Pancreas (tissue), 10 donors: Measurements from ENCODE around the gene OBSCN. TPM values are rescaled to one million over a fixed set of nuclear protein-coding genes. Genes with fewer than 3 reads are reported as not detected.

Source experiments
- ATAC-seq, 4 donors: fragments of 200-7000 bp; cut with Tn5 transposase; one replicate each; pipeline versions ENCODE4 v1.8.0 to v1.9.1; 2020; ENCODE audit warnings: mild to moderate bottlenecking in 4 of 4, moderate library complexity in 4 of 4
- DNase-seq, 6 donors: peaks; one replicate each; pipeline ENCODE4 v3.0.0-alpha.2; 2020
- FAIRE-seq: peaks from 2 replicates; lab custom pipeline; 2012; peaks lifted over from hg19 to GRCh38; lab: Jason Lieb, UNC
- H3K27ac ChIP-seq, 4 donors: fragments of 200-600 bp; sonication (generic); 1 replicate in 3 of 4; 2 replicates in 1 of 4; pipeline versions ENCODE4 v1.5.0 to v1.8.0; 2020
- H3K27me3 ChIP-seq, 4 donors: fragments of 200-600 bp; one replicate each; pipeline ENCODE4 v1.8.0; 2021
- H3K36me3 ChIP-seq, 3 donors: fragments of 200-600 bp; sonication (generic) in 1 of 3; one replicate each; pipeline versions ENCODE4 v1.5.0 to v1.8.0; 2020 to 2021
- H3K4me1 ChIP-seq, 3 donors: fragments of 200-600 bp; one replicate each; pipeline ENCODE4 v1.8.0; 2021
- H3K4me3 ChIP-seq, 4 donors: fragments of 200-600 bp; sonication (generic) in 2 of 4; one replicate each; pipeline versions ENCODE4 v1.5.0 to v1.8.0; 2020 to 2021
- H3K9me3 ChIP-seq, 4 donors: fragments of 200-600 bp; one replicate each; pipeline ENCODE4 v1.8.0; 2021
- WGBS, 2 donors: extraction: QIAGEN DNeasy Blood & Tissue Kit; methylation state at CpG; one replicate each; pipeline ENCODE4 v1.1.7; 2013; 5-methylcytosine and 5-hydroxymethylcytosine counted together
- intact Hi-C, 3 donors: fragments of 100-400 bp; cut with DNase I; formaldehyde crosslinking; loops; one replicate each; pipeline versions ENCODE4 v1.11.1 to v1.14.2; 2022
- polyA plus RNA-seq, 2 donors: library from polyadenylated mRNA; stranded (reverse); fragments of 200-250 nt; gene quantifications; one replicate each; pipeline ENCODE4 v1.2.3, GENCODE V29; 2013
- total RNA-seq, 6 donors: library from RNA; stranded (reverse); fragmentation: NEBNext Ultra II Directional in 4 of 6; extraction: Animal tissue kit (Norgen Biotek cat#: 25700) in 4 of 6; gene quantifications; one replicate each; pipeline versions ENCODE4 v1.2.1 to v1.2.4, GENCODE V29; 2021 to 2023
- TF ChIP-seq, protein P1 (sequence below), 4 donors: fragments of 200-600 bp; sonication (generic) in 3 of 4; IDR thresholded peaks; one replicate each; pipeline versions ENCODE4 v1.5.0 to v1.8.0; 2021; ENCODE audit warnings: antibody characterized with exemption in 4 of 4
- donor health status: healthy with polysubstance abuse.
- donor health status: DM: no; HTN: no; CAD: no; lungs with moderate emphysema.
- donor health status: DM: no; HTN: no; CAD: no.
- donor health status: control.
- donor health status: control.
- donor health status: Bipolar disorder and iron deficiency.
- donor health status: DM: yes; HTN: yes; CAD: no.
- donor health status: DM: no; HTN: no; CAD: no.
- donor health status: DM: no; HTN: no; CAD: no.
- donor health status: DM: yes; HTN: yes; CAD: no.

OBSCN gene
- total and polyA plus RNA-seq, 8 donors, result 7.9 to 61.4 (median 11.3) TPM

GRCh38 chr1:228166170-228166936, 41.5 kb upstream of the OBSCN start:
- DNase-seq (peak in 3 of 6 donors; percentile 55 to 75 (median 74)), ATAC-seq (peak; percentile 6 to 40 (median 14)), FAIRE-seq (no peak)
- Histone ChIP-seq H3K4me3 (peak overlapping the region; percentile 66 to 84 (median 78)), H3K9me3 (no peaks in the 10 kb centered on the region), H3K4me1 (no peaks in the 10 kb centered on the region), H3K27me3 (no peaks in the 10 kb centered on the region), H3K36me3 (no peaks in the 10 kb centered on the region), H3K27ac (peak overlapping the region; percentile 99 to 100 (median 100))
- intact Hi-C loops, result no loop called here
- TF ChIP-seq, protein P1, sequence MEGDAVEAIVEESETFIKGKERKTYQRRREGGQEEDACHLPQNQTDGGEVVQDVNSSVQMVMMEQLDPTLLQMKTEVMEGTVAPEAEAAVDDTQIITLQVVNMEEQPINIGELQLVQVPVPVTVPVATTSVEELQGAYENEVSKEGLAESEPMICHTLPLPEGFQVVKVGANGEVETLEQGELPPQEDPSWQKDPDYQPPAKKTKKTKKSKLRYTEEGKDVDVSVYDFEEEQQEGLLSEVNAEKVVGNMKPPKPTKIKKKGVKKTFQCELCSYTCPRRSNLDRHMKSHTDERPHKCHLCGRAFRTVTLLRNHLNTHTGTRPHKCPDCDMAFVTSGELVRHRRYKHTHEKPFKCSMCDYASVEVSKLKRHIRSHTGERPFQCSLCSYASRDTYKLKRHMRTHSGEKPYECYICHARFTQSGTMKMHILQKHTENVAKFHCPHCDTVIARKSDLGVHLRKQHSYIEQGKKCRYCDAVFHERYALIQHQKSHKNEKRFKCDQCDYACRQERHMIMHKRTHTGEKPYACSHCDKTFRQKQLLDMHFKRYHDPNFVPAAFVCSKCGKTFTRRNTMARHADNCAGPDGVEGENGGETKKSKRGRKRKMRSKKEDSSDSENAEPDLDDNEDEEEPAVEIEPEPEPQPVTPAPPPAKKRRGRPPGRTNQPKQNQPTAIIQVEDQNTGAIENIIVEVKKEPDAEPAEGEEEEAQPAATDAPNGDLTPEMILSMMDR (IDR thresholded peaks at IDR 0.05), result peak in 1 of 4 donors; percentile 5
- 5 to 10% methylated on average over 25 to 26 of the region's 26 CpGs for WGBS, 2 donors

DNA sequence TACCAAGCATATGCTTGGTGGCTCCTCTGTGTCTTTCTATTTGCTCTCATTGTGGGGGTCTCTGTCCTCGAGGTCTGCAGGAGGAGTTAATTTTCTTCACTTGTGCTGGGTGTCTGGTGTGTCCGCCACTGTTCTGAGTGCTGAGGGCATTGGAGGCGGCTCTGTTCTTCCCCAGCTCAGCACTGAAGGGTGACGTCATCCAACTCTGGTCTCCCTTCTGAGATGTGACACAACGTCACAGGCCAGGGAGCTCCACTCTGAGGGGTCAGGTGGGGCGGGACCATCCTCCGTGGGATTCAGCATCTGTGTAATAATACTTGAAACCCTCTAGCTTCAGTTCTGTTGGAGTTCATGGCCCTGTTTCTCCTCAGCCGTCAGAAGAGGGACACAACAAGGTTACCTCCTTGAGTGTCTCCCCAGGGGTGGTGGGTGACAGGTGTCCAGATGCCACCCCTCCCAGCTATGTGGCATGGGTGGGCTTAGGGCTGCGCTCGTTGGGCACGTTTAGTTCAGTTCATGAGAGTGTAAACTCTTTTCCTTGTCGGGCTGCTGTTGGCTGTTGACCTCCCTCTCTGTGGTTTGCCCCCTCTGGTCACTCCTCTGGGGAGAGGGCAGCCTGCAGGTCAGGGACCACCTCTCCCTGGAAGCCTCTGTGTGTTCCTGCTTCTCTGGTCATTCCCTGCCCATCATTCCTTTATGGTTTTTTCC, 39.1 kb upstream of the OBSCN start:
- ATAC-seq (no peak), FAIRE-seq (no peak), DNase-seq (peak in 2 of 6 donors; percentile 9 to 30)
- Histone ChIP-seq H3K36me3 (no peaks in the 10 kb centered on the region), H3K27me3 (no peaks in the 10 kb centered on the region), H3K4me1 (no peaks in the 10 kb centered on the region), H3K9me3 (no peaks in the 10 kb centered on the region), H3K4me3 (no peak overlapping the region), H3K27ac (no peak overlapping the region)
- TF ChIP-seq, protein P1 (IDR thresholded peaks at IDR 0.05), result no peak
- 72 to 79% methylated on average over 12 of the region's 12 CpGs for WGBS, 2 donors
- intact Hi-C loops, result no loop called here

- no peaks in the 10 kb centered on the region for H3K9me3 ChIP-seq
- 83 to 90% methylated on average over 2 of the region's 2 CpGs for WGBS, 2 donors
- no peaks in the 10 kb centered on the region for H3K27me3 ChIP-seq
- ATAC-seq, result no peak
- no peak for FAIRE-seq
- TF ChIP-seq, protein P1 (IDR thresholded peaks at IDR 0.05), result no peak
- intact Hi-C loops, result no loop called here
- no peaks in the 10 kb centered on the region for H3K4me1 ChIP-seq
- no peaks in the 10 kb centered on the region for H3K36me3 ChIP-seq
- no peak overlapping the region for H3K4me3 ChIP-seq
- H3K27ac ChIP-seq, result no peak overlapping the region
- DNase-seq, result no peak
Measured at GRCh38 chr1:228169345-228169744, 38.5 kb upstream of the OBSCN start.

DNA sequence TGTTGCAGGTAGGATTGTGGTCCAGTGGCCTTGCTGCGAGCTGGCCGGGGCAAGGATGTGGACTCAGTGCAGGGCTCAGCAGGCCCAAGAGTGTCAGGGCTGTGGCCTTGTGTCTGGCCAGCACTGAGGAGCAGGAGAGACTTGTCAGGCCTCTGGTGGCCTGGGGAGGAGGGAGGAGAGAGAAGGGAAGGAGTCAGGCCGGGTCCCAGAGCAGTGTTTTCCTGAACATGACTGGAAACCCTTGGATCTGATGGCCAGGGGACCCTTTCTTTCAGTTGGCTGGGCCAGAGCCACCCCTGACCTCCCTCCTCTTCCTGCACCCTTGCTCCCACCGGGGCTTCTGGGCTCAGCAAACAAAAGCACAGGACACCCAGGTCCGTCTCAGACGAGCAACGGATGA, 37.2 kb upstream of the OBSCN start:
- DNase-seq (peak in 1 of 6 donors; percentile 38), FAIRE-seq (no peak), ATAC-seq (no peak)
- no peak overlapping the region for H3K4me3 ChIP-seq
- H3K27me3 ChIP-seq, result no peaks in the 10 kb centered on the region
- intact Hi-C loops, result no loop called here
- H3K9me3 ChIP-seq, result no peaks in the 10 kb centered on the region
- H3K36me3 ChIP-seq, result peaks cover 0 to 4% (median 0%) of the 10 kb centered on the region in 3 donors
- TF ChIP-seq, protein P1 (IDR thresholded peaks at IDR 0.05), result no peak
- no peaks in the 10 kb centered on the region for H3K4me1 ChIP-seq
- no peak overlapping the region for H3K27ac ChIP-seq
- 83 to 92% methylated on average over 7 of the region's 7 CpGs for WGBS, 2 donors
